ENCODE data around the gene NUP133.

NUP133 gene

GRCh38 chr1:229447809-229448252, 60.3 kb downstream of the NUP133 start:
- H3K9ac ChIP-seq (ENCODE audit: low read length) = no peak overlapping the region
- no peak overlapping the region for H2AFZ ChIP-seq (ENCODE audit: low read depth, low read length, severe bottlenecking)
- H3K36me3 ChIP-seq (ENCODE audit: low read length) = peaks cover 5% of the 10 kb centered on the region; the same call in 1 of the 2 replicates
- H3K4me3 ChIP-seq (ENCODE audit: insufficient read depth, low read length, poor library complexity, severe bottlenecking) = no peak overlapping the region
- H3K27ac ChIP-seq (ENCODE audit: low read depth, low read length) = no peak overlapping the region
- no peaks in the 10 kb centered on the region for H4K20me1 ChIP-seq (ENCODE audit: low read depth, low read length)
- H3K9me3 ChIP-seq (ENCODE audit: insufficient read depth, low read length) = no peaks in the 10 kb centered on the region
- H3K4me2 ChIP-seq (ENCODE audit: low read depth, low read length, poor library complexity, severe bottlenecking) = no peak overlapping the region
- no peaks in the 10 kb centered on the region for H3F3A ChIP-seq (ENCODE audit: insufficient read depth)
- H3K9me2 ChIP-seq (replicated peaks; ENCODE audit: insufficient read depth, low read length) = no peaks in the 10 kb centered on the region
- no peak for TF ChIP-seq EZH2phosphoT487 (conservative IDR thresholded peaks at IDR 0.05; ENCODE audit: low read length)
- no peak for TF ChIP-seq CTCF (IDR thresholded peaks at IDR 0.05; ENCODE audit: insufficient read depth, low read length, poor library complexity, severe bottlenecking)
- H3K27me3 ChIP-seq (ENCODE audit: low read length) = no peaks in the 10 kb centered on the region
- H3K79me2 ChIP-seq (ENCODE audit: insufficient read depth, low read length) = no peaks in the 10 kb centered on the region

GRCh38 chr1:229445828-229446227, 62.3 kb downstream of the NUP133 start:
- Histone ChIP-seq H3K79me2 (ENCODE audit: insufficient read depth, low read length) (no peaks in the 10 kb centered on the region), H3K27ac (ENCODE audit: low read depth, low read length) (no peak overlapping the region), H3K27me3 (ENCODE audit: low read length) (no peaks in the 10 kb centered on the region), H3K9me3 (ENCODE audit: insufficient read depth, low read length) (no peaks in the 10 kb centered on the region), H3K9ac (ENCODE audit: low read length) (no peak overlapping the region), H3F3A (ENCODE audit: insufficient read depth) (no peaks in the 10 kb centered on the region), H3K9me2 (replicated peaks; ENCODE audit: insufficient read depth, low read length) (no peaks in the 10 kb centered on the region), H3K36me3 (ENCODE audit: low read length) (peaks cover 5% of the 10 kb centered on the region; the same call in 1 of the 2 replicates), H3K4me3 (ENCODE audit: insufficient read depth, low read length, poor library complexity, severe bottlenecking) (no peak overlapping the region), H2AFZ (ENCODE audit: low read depth, low read length, severe bottlenecking) (no peak overlapping the region), H4K20me1 (ENCODE audit: low read depth, low read length) (no peaks in the 10 kb centered on the region), H3K4me2 (ENCODE audit: low read depth, low read length, poor library complexity, severe bottlenecking) (no peak overlapping the region)
- no peak for TF ChIP-seq CTCF (IDR thresholded peaks at IDR 0.05; ENCODE audit: insufficient read depth, low read length, poor library complexity, severe bottlenecking)
- no peak for TF ChIP-seq EZH2phosphoT487 (conservative IDR thresholded peaks at IDR 0.05; ENCODE audit: low read length)

- TF ChIP-seq CTCF (IDR thresholded peaks at IDR 0.05; ENCODE audit: insufficient read depth, low read length, poor library complexity, severe bottlenecking) = no peak
- TF ChIP-seq EZH2phosphoT487 (conservative IDR thresholded peaks at IDR 0.05; ENCODE audit: low read length) = no peak
- Histone ChIP-seq H3K79me2 (ENCODE audit: insufficient read depth, low read length) (no peaks in the 10 kb centered on the region), H3K27ac (ENCODE audit: low read depth, low read length) (no peak overlapping the region), H3K9ac (ENCODE audit: low read length) (no peak overlapping the region), H3K36me3 (ENCODE audit: low read length) (peaks cover 5% of the 10 kb centered on the region; the same call in 1 of the 2 replicates), H2AFZ (ENCODE audit: low read depth, low read length, severe bottlenecking) (no peak overlapping the region), H3K27me3 (ENCODE audit: low read length) (no peaks in the 10 kb centered on the region), H3K9me3 (ENCODE audit: insufficient read depth, low read length) (no peaks in the 10 kb centered on the region), H4K20me1 (ENCODE audit: low read depth, low read length) (no peaks in the 10 kb centered on the region), H3K4me2 (ENCODE audit: low read depth, low read length, poor library complexity, severe bottlenecking) (no peak overlapping the region), H3K9me2 (replicated peaks; ENCODE audit: insufficient read depth, low read length) (no peaks in the 10 kb centered on the region), H3K4me3 (ENCODE audit: insufficient read depth, low read length, poor library complexity, severe bottlenecking) (no peak overlapping the region), H3F3A (ENCODE audit: insufficient read depth) (no peaks in the 10 kb centered on the region)
Observed at GRCh38 chr1:229440851-229441537, 67.1 kb downstream of the NUP133 start.
